ENCODE results near the gene DMXL2.
"Not testable (repeated sequence)": the region's sequence is repeated elsewhere in the genome, so short reads cannot be mapped to it uniquely, and the experiment has no call there.

Gene DMXL2

DNA sequence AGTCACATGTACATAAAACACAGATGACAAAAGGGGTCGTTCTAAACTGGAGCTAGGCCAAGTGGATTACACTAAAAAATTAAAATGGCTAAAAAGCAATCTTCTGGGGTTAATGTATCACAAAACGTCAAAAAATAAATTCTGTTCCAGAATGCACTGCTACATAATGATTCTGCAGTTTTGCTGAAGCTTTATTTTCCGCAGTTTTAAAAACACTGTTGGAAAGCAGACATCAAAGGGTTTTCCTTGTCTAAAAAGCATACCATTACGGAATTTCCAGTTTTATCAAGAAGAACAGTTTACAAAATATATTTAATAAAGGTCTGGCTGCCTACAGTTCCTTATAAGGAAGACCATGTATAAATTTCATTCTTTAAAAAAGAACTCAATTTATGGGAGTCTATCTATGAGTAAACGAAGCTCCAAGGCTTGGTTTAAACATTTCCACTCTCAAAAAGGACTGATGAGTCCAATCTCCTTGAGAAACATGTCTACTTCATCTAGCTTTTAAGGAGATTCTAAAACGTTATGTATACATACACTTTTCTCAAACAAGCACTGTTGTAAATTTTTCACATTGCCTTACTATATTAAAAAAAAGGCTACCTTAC lies 1.3 kb downstream of the DMXL2 start:
- DNase-seq, result no peak

DNA sequence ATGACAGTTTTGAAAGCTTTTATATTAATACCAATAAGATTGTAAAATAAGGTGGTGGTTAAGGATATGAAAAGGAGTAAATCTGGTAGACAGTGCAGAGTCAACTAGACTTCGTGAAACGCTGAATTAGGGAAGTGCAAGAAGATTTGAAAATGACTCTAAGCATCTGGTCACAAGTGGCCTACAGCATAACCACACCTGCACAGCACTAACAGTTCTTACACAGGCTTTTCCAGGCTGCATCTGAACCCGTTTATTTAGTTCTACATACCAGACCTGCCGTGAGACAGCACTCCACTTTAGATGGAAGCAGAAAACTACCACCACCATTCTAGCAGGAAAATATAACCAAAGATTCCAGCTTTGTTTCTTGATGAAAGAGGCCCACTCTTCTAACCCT lies 1.9 kb downstream of the DMXL2 start:
- DNase-seq, result no peak

DNA sequence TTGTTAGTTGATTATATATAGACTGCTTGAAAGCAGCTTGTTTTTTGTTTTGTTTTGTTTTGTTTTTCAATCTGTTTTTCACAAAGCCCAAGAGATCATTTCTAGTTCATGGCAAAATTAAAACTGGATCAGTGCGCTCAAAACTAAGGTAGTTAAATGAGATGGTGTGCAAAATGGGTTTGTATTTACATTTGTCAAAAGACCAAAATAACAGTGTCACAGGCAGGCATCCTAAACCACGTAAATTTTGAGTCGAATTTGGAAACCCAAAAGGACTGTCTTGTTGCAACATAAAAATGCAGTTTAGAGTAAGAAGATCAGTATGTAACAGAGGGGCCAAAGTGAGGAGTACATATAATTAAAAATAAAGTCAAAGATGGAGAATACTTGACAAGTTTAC lies 2.4 kb downstream of the DMXL2 start:
- DNase-seq, result no peak

DNA sequence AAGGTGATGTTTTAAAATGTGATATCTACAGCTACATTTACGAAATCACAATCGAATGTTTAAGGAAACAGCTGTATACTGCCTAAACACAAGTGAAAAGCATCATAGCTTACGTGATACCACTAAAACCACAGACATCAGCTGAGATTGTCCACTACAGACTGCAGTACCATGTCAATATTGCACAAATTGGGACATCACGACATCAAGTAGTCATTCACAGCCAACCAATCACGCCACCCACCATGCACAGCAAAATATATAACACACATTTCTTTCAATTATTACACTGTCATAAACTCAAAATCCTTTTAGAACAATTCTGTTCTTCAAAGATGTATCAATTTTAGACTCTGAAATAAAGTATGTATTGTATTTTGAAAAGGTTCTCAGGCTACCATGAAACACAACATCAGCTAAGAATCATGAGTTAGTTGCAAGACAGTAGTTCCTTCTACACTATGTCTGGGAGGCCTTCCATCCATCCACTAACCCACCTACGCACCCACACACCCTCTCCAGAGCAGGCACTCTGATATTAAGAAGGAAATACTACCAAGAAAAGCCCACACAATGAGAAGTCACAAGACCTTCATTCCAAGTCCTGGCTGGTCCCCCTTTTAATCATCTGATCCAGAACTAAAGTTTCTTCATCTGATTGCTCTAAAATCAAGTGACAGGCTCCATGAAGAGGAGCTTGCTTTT lies 3.1 kb downstream of the DMXL2 start:
- no peak for DNase-seq

DNA sequence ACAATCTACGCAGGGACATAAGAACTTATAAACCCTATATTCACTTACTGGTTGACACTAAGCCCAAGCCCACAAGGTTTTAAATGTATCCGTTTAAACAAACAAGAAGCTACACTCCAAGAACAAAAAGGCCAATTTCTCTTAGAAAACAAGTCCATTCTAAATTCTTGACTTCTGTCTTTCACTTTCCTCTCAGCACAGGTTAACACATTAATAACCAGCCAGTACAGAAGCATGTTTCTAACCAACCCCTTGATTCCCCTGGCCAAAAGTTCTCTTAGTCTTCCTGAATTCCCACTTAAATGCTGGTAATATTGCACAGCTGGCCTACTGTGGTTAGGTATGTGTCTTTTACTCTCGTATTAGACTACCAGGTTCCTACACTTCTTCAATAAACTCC lies 4.7 kb downstream of the DMXL2 start:
- DNase-seq, result no peak

DNA sequence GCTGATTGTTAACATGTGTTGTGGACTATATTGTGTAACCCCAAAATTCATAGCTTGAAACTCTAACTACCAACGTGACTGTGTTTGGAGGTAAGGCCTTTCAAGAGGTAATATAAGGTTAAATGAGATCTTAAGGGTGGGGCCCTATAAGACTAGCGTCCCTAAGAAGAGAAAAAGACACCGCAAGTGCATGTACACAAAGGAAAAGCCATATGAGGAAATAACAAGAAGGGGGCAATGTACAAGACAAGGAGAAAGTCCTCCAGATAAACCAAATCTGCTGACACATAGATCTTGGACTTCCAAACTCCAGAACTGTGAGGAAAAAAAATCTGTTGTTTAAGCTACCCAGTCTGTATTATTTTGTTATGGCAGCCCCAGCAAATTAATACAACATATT lies 8.6 kb downstream of the DMXL2 start:
- DNase-seq, result no peak

DNA sequence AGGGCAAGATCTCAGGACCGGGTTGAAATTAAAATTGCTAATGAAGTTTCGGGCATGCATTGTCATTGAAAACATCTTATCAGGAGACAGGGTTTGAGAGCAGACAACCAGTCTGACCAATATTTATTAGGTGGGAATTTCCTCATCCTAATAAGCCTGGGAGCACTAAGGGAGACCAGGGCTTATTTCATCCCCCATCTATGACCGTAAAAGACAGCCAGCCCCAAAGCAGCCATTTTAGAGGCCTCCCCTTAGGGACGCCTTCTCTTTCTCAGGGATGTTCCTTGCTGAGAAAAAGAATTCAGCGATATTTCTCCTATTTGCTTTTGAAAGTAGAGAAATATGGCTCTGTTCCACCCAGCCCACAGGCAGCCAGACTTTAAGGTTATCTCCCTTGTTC lies 9.9 kb downstream of the DMXL2 start:
- not testable (repeated sequence) for DNase-seq

DNA sequence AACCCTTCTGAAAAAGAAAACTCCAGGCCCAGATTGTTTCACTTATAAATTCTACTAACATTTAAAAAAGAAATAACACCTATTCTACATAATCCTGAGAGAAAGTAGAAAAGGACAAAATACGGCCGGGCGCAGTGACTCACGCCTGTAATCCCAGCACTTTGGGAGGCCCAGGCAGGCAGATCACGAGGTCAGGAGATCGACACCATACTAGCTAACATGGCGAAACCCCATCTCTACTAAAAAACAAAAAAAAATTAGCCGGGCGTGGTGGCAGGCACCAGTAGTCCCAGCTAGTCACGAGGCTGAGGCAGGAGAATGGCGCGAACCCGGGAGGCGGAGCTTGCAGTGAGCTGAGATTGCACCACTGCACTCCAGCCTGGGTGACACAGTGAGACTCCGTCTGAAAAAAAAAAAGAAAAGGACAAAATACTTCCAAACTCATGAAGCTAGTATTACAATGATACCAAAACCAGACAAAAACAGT lies 19.1 kb downstream of the DMXL2 start:
- not testable (repeated sequence) for DNase-seq

DNA sequence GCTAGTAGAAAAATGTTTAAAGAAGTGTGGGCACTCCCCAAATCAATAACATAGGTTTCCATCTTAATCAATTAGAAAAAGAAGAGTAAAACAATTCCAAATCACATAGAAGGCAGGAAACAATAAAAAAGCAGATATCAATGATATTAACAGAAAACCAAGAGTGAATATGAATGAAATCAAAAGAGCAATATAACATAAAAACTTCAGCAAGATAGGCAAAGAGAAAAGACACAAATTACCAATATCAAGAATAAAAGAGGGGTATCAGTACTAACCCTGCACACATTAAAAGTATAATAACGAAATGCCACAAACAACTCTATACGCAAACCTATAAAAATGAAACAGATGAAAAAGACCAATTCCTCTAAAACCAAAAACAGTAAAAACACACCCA lies 19.6 kb downstream of the DMXL2 start:
- DNase-seq, result no peak

DNA sequence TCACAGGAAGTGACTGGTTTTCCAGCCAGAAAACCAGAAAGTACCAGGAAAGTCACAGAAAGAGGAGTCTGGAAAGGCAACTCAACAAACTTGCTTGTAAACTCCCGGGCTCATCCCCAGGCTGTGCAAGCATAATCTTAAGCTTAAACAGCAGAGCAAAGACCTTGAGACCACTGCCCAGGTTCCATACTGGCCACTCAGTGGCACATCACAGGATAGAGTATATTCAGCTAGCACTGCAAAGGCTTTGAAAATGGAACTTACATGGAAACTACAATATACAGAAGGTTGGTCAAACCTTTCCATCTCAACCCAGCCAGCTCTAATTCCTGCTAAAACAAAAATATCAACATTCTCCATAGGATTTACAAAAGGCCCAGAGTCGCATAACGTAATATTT lies 20.1 kb downstream of the DMXL2 start:
- no peak for DNase-seq

DNA sequence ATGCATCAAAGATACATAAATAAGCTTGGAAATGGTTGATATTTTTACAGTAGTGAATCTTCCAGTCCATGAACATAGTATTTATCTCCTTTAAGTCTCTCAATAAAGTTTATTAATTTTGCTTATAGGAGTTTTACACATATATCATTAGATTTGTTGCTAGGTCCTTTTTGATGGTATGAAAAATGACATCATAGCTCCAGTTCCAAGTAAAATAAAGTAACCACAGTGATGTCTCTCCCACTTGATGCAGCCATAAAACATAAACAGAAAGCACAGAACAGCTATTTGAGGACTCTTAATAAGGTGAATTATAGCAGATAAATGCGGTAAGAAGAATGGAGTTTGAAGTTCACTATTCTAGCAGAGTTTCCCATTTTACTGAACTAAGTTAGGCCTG lies 20.8 kb downstream of the DMXL2 start:
- no peak for DNase-seq

DNA sequence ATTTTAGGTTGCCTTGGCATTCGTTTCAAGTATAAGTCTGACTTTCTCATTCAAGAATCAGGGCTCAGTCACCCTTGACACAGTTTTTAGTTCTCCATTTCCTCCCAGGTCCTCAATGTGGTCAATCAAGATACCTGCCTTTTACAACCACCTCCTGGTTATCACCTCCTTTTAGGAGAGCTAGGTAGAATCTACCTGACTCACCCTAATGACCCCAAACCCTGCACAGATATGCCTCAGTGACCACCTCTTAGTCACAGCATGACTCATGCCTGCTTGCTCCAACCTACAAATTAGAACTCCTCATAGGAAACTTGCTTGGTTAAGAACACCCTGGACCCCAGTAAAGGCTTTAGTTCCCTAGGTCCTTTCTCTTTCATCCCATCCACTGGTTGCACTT lies 22.5 kb downstream of the DMXL2 start:
- DNase-seq, result no peak

DNA sequence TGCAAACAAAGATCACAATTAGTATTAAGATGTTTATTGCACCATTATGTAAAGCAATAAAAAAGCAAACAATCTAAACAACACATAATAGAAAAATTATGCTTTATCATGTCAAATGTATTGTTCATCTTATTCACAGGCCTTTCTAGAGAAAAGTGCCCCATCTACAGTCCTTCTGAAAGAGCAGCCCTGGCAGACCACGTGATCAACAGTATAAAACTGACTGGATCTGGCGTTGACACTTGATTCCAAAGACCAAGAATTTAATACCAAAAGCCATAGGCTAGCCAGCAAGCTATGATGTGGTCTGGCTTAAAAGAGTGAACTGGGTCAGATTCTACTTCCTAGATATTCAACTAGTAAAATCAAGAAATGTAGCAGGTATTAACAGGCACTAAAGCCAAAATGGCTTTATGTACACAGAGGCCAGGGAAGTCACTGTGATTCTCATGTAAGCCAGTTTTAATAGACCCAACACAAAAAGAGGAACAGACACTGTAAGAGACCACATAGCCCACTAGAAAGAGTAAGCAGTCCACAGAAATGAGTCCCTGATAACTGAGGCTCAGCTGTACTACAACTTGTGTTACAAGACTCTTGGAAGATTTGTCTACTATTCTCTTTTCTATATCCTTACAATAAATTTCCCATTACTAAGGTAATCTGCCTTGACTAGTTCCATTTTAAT lies 32.5 kb downstream of the DMXL2 start:
- no peak for DNase-seq

DNA sequence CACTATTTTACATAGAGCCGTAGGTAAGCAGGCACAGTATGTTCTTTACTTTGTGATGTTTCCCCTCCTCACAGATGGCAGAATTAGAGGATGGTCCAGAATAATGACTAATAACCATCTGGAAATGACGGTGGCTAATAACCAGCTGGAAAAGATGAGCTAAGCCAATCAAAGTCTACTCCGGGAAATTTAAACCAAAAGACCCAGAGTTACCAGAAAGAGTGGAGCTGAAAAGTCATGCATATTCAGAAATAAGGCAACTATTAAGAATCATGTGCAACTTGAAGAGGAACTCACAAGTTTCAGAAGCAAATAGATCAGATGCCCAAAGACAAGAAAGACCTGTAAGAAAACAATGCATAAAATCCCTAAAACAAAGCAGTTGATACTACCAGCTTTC lies 33.6 kb downstream of the DMXL2 start:
- no peak for DNase-seq

DNA sequence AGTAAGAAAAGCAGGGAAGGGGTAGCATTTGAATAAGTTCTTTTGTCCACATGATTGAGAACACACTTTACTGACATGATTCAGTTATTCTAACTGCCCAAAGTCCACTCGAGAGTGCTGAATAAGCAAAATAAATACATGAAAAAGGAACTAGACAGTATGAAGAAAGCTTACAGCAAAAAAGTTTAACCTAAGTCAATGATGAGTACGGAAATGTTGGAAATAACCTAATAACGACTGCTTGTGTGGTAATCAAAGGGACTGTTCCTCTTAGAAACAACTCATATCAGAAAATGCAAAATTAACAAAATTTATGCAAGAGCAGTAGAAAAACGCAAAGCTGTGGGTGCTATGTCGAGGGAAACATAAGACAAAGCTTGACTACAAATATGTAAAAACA lies 36.6 kb downstream of the DMXL2 start:
- DNase-seq, result no peak

DNA sequence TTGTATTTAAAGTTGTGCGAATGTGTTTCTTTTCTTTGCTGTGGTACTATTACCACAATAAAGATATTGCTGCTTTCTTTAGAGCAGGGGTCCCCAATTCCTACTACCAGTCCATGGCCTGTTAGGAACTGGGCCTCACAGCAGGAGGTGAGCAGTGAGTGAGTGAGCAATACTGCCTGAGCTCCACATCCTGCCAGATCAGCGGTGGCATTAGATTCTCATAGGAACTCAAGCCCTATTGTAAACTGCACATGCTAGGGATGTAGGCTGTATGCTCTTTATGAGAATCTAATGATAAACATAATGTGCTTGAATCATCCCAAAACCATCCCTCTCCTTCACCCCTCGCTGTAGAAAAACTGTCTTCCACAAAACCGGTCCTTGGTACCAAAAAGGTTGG lies 41.6 kb downstream of the DMXL2 start:
- DNase-seq, result no peak

DNA sequence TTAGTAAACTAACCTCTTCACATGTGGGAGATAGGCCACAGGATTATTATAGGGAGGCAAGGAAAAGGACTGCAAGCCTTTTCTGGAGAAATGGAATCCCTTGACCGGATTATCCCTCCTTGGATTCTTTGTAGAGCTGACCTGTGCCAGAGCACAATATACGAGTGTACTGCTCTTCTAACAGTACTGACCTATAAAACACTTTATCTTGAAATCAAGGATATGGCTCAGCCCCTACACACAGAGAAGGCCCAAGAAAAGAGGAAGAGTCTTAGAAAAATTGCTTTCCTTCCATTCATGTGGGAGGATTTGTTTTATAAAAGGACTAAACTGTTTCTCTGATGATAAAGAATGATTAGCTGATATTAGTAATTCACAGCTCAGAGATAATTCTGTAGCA lies 42.2 kb downstream of the DMXL2 start:
- no peak for DNase-seq

DNA sequence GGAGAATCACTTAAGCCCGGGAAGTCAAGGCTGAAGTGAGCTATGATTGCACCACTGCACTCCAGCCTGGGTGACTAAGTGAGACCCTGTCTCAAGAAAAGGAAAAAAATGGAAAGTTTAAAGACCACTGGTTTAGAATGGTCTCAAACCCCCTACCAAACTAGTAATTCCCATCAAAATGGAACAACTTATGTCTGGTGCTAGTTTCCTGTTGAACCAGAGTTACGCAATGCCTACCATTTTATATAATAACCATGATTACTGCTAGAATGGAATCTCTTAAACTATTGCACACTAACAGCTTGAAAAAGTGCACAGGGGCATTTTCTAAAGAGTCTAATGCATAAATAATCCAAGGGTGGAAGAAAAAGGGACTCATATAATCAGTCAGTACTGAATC lies 43.6 kb downstream of the DMXL2 start:
- DNase-seq, result no peak

DNA sequence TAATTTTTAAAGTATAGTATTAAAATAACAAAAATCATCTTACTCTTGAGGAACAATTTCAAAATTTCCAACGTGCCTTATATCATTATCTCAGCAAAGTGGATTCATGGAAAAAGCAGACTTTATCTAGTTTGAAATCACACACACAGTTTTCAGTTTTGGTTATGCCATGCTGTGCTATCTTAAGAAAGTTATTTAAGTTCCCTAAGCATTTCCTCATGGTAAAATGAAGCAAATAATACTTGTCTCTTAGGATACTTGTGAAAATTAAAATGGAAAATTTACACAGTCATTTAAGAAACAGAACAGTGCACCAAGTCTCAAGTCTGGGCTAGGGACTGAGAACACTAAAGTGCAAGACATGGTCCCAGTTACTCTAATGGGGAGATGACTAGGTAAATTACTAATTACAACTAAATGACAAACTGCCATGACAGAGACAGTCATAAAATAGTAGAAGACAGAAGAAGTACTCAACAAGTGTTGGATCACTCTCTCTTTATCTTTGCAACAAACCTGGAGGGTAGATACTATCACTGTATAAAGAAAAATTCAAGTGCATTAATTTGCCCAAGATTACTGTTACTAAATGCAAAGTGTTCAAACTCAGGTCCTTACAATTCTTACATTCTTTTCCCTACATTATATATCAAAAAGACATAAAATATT lies 44.8 kb downstream of the DMXL2 start:
- DNase-seq, result no peak

DNA sequence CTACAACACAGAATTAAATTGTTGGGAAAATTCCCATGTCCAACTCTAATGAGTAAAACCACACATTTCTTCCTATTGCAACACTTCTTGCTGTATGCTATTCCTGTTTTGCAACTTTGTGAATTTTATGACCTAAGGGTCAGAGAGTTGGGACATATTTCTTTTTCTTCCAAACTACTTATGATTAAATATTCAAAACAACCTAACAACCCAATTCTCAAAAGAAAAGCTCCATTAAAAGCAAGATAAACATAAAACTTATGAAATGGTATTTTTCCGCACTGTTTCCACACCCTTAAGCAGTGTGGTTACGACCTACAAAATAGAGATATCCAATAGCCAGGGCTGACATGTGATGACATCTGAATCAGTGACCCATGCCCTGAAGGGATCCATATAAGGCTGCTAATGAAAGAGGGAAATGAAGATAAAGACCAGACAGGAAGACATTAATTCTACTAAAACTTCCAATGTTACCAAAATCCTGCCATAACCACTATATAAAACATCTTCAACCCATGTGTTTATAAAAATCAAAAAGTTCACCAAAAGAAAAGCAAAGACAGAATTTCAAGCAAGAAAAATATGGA lies 45.6 kb downstream of the DMXL2 start:
- DNase-seq, result no peak

DNA sequence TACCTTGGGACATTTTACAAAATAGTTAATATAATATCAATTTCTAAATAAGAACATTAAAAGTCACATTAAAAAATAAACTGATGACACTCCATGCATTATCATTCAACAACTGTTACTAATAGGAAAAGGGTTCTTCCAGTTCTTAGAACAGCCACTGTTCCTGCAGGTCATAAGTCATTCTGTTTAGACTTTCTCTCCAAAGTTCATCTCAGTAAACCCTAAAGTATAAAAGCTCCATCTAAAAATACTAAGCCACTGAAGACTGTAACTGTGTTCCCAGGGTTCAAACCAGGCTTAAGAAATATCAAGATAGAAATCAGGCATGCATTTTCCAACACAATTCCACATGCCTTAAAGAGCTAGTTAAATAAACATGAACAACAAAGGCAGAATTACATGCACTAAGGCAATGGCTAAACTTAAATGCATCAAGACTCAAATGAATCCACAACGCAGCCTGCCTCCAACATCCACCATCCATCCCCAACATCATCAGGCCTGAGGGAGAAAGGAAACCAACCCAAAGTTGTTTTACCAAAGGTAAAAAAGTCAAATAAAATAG lies 46.2 kb downstream of the DMXL2 start:
- no peak for DNase-seq

DNA sequence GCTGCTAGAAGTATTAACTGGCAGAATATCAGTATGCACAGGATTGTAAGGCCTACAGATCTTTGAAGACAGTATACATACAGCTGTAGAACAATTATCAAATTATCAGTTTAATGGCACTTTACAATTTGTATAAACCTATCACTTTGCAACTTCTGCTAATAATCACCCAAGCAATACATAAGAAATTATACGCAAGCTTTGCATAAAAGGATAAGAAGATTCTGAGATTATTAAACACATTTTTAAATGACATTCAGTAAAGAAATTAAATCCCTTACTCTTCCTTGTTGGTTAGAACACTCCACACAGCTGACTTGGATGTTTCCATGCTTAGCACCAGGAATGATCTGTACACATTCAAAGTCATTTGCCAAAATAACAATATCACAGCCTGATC lies 46.8 kb downstream of the DMXL2 start:
- no peak for DNase-seq

DNA sequence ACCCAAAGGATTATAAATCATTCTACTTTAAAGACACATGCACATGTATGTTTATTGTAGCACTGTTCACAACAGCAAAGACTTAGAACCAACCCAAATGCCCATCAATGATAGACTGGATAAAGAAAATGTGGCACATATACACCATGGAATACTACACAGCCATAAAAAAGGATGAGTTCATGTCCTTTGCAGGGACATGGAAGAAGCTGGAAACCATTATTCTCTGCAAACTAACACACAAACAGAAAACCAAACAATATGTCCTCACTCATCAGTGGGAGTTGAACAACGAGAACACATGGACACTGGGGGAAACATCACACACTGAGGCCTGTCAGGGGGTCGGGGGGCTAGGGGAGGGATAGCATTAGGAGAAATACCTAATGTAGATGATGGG lies 49.2 kb downstream of the DMXL2 start:
- DNase-seq, result not testable (repeated sequence)
